Ovary (tissue), 9 donors: ENCODE measurements around the gene RPS6KB2. TPM values are rescaled to one million over a fixed set of nuclear protein-coding genes. Genes with fewer than 3 reads are reported as not detected.
A peak's percentile ranks its signal among the peaks of the same experiment; 100 is the strongest.

Experiments used
- DNase-seq, 5 donors: peaks; one replicate each; pipeline ENCODE4 v3.0.0-alpha.2; 2019 to 2020
- H3K27ac ChIP-seq, 2 donors: fragments of 200-600 bp; one replicate each; pipeline versions ENCODE4 v1.5.1 to v1.8.0; 2019 to 2022
- H3K27me3 ChIP-seq: fragments of 200-600 bp; one replicate; pipeline ENCODE4 v1.8.0; 2022
- H3K36me3 ChIP-seq: fragments of 200-600 bp; sonication (generic); one replicate; pipeline ENCODE4 v1.5.1; 2019
- H3K4me1 ChIP-seq: one replicate; pipeline ENCODE4 v1.8.1; 2013; ENCODE audit warnings: mild to moderate bottlenecking, moderate library complexity; ENCODE audit not compliant: insufficient read depth
- H3K4me3 ChIP-seq: fragments of 200-600 bp; sonication (generic); one replicate; pipeline ENCODE4 v1.5.1; 2017
- H3K9me3 ChIP-seq, 2 donors: fragments of 200-600 bp in 1 of 2; sonication (generic) in 1 of 2; one replicate each; pipeline versions ENCODE4 v1.5.1 to v1.8.1; 2013 to 2019; ENCODE audit warnings: mild to moderate bottlenecking in 1 of 2, moderate library complexity in 1 of 2
- EP300 ChIP-seq: sonication (generic); formaldehyde crosslinking; IDR thresholded peaks from one replicate; pipeline ENCODE4 v1.6.1; 2017; ENCODE audit warnings: antibody characterized with exemption
- POLR2A ChIP-seq: fragments of 450-650 bp; IDR thresholded peaks from one replicate; pipeline ENCODE4 v1.6.1; 2017; ENCODE audit warnings: antibody characterized with exemption, mild to moderate bottlenecking, moderate library complexity
- WGBS, 3 donors: extraction: QIAGEN DNeasy Blood & Tissue Kit in 1 of 3; methylation state at CpG; one replicate each; pipeline versions ENCODE4 v1.1.5 to v1.1.7; 2013 to 2017; 5-methylcytosine and 5-hydroxymethylcytosine counted together
- intact Hi-C, 4 donors: fragments of 100-400 bp; cut with DNase I; formaldehyde crosslinking; loops; one replicate each; pipeline versions ENCODE4 v1.11.0 to v1.15.1; 2022 to 2023
- polyA plus RNA-seq, 2 donors: library from polyadenylated mRNA; stranded (reverse); fragments of 200-250 nt in 1 of 2; fragments of 350-450 nt in 1 of 2; fragmentation: Illumina TruSeq in 1 of 2; extraction: RNeasy Lipid Tissue Mini Kit (QIAGEN cat#74804) in 1 of 2; gene quantifications; one replicate each; pipeline ENCODE4 v1.2.3, GENCODE V29; 2013 to 2014
- total RNA-seq, 7 donors: library from RNA; depleted of rRNA in 2 of 7; stranded (reverse); fragments of >200 nt in 2 of 7; fragmentation: NEBNext Ultra II Directional in 3 of 7; extraction: Animal tissue kit (Norgen Biotek cat#: 25700) in 3 of 7; gene quantifications; one replicate each; pipeline versions ENCODE4 v1.1.0 to v1.2.4, GENCODE V29; 2016 to 2023
- TF ChIP-seq, protein P1 (sequence below), 3 donors: fragments of 450-650 bp in 2 of 3; fragments of 200-600 bp in 1 of 3; IDR thresholded peaks; one replicate each; pipeline versions ENCODE4 v1.5.1 to v1.8.0; 2016 to 2022; ENCODE audit warnings: antibody characterized with exemption in 3 of 3, mild to moderate bottlenecking in 1 of 3
- donor health status: DM: no; HTN: no; CAD: no; lungs with moderate emphysema.
- donor health status: DM: no; HTN: no; CAD: no.
- donor health status: Bipolar disorder and iron deficiency.
- donor health status: DM: yes; HTN: yes; CAD: no.
- donor health status: DM: no; HTN: no; CAD: no.
- donor health status: DM: yes; HTN: yes; CAD: no.

RPS6KB2 gene
- total and polyA plus RNA-seq, 9 donors: 10.4 to 38.6 (median 33.1) TPM

DNA sequence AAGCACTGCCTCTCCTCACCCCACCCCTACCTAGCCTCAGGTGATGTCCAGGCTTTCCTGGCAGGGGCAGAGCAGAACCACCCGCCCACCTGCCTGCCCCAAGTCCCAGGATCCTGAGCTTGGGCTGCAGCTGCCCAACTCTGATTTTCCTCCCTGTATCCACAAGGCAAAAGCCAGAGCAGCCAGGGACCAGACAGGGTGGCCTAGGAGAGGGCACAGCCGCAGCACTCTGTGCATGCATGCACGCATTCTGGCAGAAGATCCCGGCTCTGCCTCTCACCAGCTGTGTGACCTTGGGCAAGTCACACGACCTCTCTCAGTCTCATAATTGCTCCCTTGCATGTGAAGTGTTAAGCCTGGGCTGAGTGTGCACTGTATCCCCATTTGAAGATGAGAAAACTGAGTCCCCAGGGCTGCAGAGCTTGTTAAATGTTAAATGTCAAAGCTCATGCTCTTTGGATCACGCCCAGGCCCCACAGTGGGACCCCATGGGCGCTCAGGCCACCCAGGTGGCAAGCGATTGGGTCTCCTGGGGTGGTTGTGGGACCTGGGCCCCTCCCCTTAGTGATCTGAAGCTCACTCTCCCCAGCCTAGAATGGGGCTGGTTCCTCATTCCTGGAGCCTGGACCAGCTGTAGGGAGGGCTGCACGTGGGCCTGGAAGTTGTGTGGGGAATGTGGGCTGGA lies 15.7 kb upstream of the RPS6KB2 start:
- Histone ChIP-seq H3K9me3 (no peaks in the 10 kb centered on the region), H3K27ac (no peak overlapping the region), H3K27me3 (peaks cover 2% of the 10 kb centered on the region), H3K4me1 (no peaks in the 10 kb centered on the region), H3K36me3 (no peaks in the 10 kb centered on the region), H3K4me3 (no peak overlapping the region)
- intact Hi-C loops: no loop called here
- no peak for DNase-seq
- WGBS, 3 donors: 34 to 41% (median 40%) methylated on average over 9 of the region's 9 CpGs
- TF ChIP-seq, protein P1, sequence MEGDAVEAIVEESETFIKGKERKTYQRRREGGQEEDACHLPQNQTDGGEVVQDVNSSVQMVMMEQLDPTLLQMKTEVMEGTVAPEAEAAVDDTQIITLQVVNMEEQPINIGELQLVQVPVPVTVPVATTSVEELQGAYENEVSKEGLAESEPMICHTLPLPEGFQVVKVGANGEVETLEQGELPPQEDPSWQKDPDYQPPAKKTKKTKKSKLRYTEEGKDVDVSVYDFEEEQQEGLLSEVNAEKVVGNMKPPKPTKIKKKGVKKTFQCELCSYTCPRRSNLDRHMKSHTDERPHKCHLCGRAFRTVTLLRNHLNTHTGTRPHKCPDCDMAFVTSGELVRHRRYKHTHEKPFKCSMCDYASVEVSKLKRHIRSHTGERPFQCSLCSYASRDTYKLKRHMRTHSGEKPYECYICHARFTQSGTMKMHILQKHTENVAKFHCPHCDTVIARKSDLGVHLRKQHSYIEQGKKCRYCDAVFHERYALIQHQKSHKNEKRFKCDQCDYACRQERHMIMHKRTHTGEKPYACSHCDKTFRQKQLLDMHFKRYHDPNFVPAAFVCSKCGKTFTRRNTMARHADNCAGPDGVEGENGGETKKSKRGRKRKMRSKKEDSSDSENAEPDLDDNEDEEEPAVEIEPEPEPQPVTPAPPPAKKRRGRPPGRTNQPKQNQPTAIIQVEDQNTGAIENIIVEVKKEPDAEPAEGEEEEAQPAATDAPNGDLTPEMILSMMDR (IDR thresholded peaks at IDR 0.05): no peak
- no peak for TF ChIP-seq POLR2A
- no peak for TF ChIP-seq EP300

DNA sequence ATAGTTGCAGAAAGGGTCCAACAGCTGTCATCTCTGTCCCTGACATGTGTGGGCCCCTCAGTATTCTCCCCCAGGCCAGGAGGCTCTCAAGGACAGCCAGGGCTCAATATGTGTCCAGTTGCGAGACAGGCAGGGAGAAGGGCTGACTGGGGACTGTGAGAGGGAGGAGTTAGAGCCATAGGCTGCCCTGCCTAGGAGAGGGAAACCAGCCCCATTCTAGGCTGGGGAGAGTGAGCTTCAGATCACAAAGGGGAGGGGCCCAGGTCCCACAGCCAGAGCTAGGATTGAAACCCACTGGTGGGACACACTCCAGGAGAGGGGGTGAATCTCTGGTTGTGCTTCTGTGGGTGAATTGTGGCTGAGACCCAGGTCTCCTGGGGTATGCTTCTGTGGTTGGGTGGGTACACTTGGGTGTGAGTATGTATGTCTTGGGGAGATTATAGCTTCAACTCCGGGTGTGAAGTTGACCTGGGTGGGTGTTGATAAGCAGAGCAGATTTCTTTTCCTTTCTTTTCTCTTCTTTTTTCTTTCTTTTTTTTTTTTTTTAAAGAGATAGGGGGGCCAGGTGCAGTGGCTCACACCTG lies 14.9 kb upstream of the RPS6KB2 start:
- Histone ChIP-seq H3K36me3 (no peaks in the 10 kb centered on the region), H3K4me3 (no peak overlapping the region), H3K9me3 (no peaks in the 10 kb centered on the region), H3K27ac (no peak overlapping the region), H3K4me1 (no peaks in the 10 kb centered on the region), H3K27me3 (peaks cover 2% of the 10 kb centered on the region)
- DNase-seq: no peak
- 41 to 54% (median 43%) methylated on average over 2 of the region's 2 CpGs for WGBS, 3 donors
- no peak for TF ChIP-seq POLR2A
- TF ChIP-seq EP300: no peak
- TF ChIP-seq, protein P1 (IDR thresholded peaks at IDR 0.05): no peak
- intact Hi-C loops: no loop called here

DNA sequence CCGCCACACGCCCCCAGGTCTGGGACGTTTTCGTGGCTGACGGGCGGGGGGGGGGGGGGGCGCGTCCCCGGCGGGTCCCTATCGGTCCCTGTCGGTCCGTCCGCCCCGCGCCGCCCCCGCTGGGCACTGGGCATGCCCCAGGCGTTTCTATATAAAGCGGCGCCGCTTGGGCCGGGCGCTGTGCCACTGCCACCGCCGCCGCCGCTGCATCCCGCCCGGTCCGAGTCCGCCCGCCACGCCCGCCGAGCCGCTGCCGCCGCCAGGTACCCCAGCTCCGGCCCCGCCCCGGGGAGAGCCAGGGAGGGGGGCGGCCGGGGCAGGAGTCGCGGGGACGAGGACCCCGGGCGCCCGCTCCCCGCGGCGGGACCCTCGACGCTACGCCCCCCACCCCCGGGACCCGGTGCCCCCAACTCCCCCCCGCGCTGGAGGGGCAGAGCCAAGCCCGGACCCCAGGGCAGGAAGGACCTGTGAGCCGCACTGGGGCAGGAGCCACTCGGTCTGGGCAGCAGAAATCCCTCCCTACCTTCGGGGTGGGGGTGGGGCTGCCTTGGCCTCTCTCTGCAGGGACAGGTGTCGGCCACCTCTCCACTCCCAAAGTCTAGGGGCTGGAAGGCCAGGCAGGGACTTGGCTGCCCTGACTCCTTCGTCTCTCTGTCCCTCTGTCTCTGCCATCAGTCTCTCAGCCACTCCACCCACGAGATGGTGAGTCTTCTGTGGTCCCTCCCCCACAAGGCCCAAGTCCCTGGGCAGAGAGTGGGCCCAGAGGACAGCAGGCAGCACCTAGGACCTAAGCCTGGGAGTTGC lies 12.6 kb upstream of the RPS6KB2 start, which contains the start of gene CARNS1:
CARNS1 (plus strand) TSS at position 178 of the 804 bp plus-strand sequence; CDS start at position 700, 522 bp downstream.
- no peak within 1 kb of the TSS for H3K4me3 ChIP-seq
- intact Hi-C loops: no loop called here
- TF ChIP-seq, protein P1 (IDR thresholded peaks at IDR 0.05): no peak
- no peak for TF ChIP-seq EP300
- no peak for TF ChIP-seq POLR2A
- H3K4me1 ChIP-seq: peaks cover 5% of the 10 kb centered on the region
- no peaks in the 10 kb centered on the region for H3K9me3 ChIP-seq
- H3K27me3 ChIP-seq: peaks cover 2% of the 10 kb centered on the region
- DNase-seq: peak in 1 of 5 donors; percentile 36
- H3K27ac ChIP-seq: no peak within 1 kb of the TSS
- no peaks in the 10 kb centered on the region for H3K36me3 ChIP-seq
- 7 to 12% (median 9%) methylated on average over 24 to 66 of the region's 67 CpGs for WGBS, 3 donors

DNA sequence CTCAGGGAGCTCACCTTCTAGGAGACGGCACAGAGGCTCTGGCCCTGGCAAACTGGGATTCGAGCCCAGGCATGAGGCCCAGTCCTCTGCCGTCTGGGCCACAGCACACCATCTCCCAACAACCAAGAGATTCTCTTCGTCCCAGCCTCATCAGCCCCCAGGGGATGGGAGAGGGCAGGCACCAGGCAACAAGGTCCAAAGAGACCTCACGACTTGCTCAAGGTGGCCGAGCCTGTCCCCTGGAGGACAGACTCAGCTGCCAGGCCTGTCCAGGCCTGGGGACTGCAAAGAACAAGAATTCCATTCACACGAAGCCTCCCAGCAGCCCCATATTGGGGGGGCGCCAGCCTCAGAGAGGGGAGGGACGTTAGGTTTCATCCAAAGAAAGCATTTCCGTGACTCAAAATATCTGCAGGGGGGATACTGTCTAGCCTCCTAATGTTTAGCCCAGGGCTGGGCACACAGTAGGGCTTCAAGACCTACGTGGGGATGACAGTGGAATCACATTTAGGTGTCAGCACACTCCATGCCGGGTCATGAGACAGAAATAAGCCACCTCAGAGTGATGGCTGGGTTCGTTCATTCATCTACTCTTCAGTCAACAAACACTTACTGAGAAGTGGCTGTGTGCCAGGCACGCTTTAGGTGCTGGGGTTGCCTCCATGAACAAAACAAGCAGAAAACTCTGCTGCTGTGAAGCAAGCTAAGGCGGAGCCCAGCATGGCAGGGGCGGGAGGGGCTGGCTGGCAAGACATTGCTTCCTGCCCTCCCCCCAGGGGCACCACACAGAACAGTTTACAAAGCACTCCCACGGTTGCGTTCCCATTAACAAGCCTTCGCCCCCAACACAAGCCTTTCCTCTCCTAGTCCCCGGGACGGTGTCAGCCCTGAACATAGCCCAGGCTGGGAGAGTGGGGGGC lies 11.6 kb upstream of the RPS6KB2 start:
- Histone ChIP-seq H3K4me1 (peaks cover 6% of the 10 kb centered on the region), H3K36me3 (no peaks in the 10 kb centered on the region), H3K27me3 (peaks cover 2% of the 10 kb centered on the region), H3K4me3 (no peak overlapping the region), H3K27ac (no peak overlapping the region), H3K9me3 (no peaks in the 10 kb centered on the region)
- intact Hi-C loops: no loop called here
- no peak for DNase-seq
- WGBS, 3 donors: 60 to 63% (median 61%) methylated on average over 21 of the region's 21 CpGs
- TF ChIP-seq EP300: no peak
- no peak for TF ChIP-seq POLR2A
- TF ChIP-seq, protein P1 (IDR thresholded peaks at IDR 0.05): no peak
